WERI-Rb-1 (cell line): ENCODE measurements around the gene FBXO40.

ENCODE experiments used
- DNase-seq: peaks from one replicate; pipeline ENCODE4 v3.0.0-alpha.2; 2020
- H3K27ac ChIP-seq: fragments of 250-450 bp; sonication (Bioruptor Pico); 2 replicates; pipeline ENCODE4 v1.5.1; 2020; ENCODE audit warnings: mild to moderate bottlenecking, moderate library complexity
- H3K27me3 ChIP-seq: fragments of 250-450 bp; sonication (Bioruptor Pico); 2 replicates; pipeline ENCODE4 v1.5.1; 2021; ENCODE audit warnings: mild to moderate bottlenecking, low read depth, moderate library complexity; ENCODE audit not compliant: insufficient read depth, severe bottlenecking
- H3K36me3 ChIP-seq: fragments of 250-450 bp; sonication (Bioruptor Pico); 2 replicates; pipeline ENCODE4 v1.5.1; 2020; ENCODE audit warnings: mild to moderate bottlenecking, moderate library complexity
- H3K4me3 ChIP-seq: 2 replicates; pipeline ENCODE4 v1.5.1; 2011; ENCODE audit warnings: low read depth, mild to moderate bottlenecking, control low read depth, low read length
- H3K9me3 ChIP-seq: fragments of 250-450 bp; sonication (Bioruptor Pico); 2 replicates; pipeline ENCODE4 v1.5.1; 2021; ENCODE audit warnings: mild to moderate bottlenecking, moderate library complexity; ENCODE audit not compliant: severe bottlenecking
- TF ChIP-seq, protein P1 (sequence below): IDR thresholded peaks from 2 replicates; pipeline ENCODE4 v1.5.1; 2011; ENCODE audit warnings: low read depth, mild to moderate bottlenecking, control low read depth, inconsistent platforms, low read length

Gene FBXO40

DNA sequence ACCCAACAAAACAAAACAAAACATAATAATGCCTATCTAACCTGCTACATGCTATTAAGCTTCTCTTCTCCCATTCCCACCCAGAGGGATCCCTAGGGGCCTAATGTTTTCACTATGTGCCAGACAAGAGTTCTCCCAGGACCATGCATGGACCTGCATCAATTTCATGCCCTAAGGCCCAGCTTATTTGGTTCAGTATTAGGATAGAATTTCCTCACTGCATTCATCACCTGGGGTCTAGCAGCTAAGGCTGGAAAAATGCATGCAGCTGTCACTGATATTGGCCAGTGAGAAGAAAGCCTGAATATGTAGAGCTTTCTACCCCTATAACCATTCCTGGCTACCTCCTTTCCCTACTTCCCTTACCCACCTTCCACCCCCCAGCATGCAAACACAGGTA is 69.6 kb downstream of the FBXO40 start:
- no peak overlapping the region for H3K27ac ChIP-seq
- DNase-seq = no peak
- no peaks in the 10 kb centered on the region for H3K27me3 ChIP-seq
- TF ChIP-seq, protein P1, sequence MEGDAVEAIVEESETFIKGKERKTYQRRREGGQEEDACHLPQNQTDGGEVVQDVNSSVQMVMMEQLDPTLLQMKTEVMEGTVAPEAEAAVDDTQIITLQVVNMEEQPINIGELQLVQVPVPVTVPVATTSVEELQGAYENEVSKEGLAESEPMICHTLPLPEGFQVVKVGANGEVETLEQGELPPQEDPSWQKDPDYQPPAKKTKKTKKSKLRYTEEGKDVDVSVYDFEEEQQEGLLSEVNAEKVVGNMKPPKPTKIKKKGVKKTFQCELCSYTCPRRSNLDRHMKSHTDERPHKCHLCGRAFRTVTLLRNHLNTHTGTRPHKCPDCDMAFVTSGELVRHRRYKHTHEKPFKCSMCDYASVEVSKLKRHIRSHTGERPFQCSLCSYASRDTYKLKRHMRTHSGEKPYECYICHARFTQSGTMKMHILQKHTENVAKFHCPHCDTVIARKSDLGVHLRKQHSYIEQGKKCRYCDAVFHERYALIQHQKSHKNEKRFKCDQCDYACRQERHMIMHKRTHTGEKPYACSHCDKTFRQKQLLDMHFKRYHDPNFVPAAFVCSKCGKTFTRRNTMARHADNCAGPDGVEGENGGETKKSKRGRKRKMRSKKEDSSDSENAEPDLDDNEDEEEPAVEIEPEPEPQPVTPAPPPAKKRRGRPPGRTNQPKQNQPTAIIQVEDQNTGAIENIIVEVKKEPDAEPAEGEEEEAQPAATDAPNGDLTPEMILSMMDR = no peak
- peaks cover 46% of the 10 kb centered on the region for H3K36me3 ChIP-seq
- H3K9me3 ChIP-seq = no peaks in the 10 kb centered on the region
- H3K4me3 ChIP-seq = no peak overlapping the region

DNA sequence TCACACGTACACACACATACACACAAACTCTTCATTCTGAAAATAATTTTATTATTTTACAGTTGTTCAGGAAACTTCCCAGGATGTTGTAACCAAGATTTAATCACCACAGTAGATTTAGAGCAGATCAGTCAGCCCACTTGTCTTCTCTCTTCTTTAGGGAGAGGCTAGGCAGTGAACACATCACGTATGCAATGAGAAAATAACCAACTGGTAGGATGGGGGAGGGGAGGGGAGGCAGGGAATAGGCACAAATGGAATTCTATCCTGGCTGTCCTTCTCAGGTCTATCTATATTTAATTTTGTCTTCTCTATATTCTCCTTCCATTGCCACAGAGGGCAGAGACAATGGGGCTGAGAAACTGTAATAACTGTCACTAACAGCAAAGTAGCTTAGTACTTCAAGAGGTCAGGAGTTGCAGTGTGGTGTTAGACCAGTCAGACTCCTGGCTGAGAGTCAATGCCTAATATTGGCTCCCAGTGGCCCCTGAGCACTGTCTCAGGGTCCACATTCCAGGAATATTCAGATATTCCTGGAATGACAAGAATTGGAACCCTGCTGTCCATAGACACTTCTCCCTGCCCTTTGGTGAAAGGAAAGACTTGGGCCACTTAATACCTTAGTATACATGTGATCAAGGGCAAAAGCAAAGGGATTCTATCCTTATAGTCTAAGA is 70.1 kb downstream of the FBXO40 start:
- H3K9me3 ChIP-seq = no peaks in the 10 kb centered on the region
- TF ChIP-seq, protein P1 = no peak
- no peak overlapping the region for H3K27ac ChIP-seq
- no peak overlapping the region for H3K4me3 ChIP-seq
- H3K36me3 ChIP-seq = peaks cover 51% of the 10 kb centered on the region
- H3K27me3 ChIP-seq = no peaks in the 10 kb centered on the region
- DNase-seq = no peak

DNA sequence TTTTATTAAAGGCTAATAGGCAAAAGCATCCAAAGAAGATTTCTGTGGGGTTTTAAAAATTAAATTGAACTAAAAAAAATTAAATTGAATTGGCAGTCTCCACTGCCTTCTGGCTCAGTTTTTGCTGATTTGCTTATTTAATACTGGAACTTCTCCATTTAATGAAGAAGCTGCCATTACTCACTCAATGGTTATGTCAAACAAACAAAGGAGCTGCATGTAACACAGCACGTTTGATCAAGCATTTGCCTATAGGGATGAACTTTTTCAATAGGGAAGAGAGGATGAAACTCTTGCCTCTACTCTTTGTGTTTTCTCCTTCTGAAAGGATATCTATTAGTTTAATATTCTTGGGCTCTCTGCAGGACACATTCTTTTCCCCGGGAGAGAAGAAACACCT is 72.3 kb downstream of the FBXO40 start:
- H3K4me3 ChIP-seq = no peak overlapping the region
- TF ChIP-seq, protein P1 = no peak
- H3K36me3 ChIP-seq = peaks cover 63% of the 10 kb centered on the region

DNA sequence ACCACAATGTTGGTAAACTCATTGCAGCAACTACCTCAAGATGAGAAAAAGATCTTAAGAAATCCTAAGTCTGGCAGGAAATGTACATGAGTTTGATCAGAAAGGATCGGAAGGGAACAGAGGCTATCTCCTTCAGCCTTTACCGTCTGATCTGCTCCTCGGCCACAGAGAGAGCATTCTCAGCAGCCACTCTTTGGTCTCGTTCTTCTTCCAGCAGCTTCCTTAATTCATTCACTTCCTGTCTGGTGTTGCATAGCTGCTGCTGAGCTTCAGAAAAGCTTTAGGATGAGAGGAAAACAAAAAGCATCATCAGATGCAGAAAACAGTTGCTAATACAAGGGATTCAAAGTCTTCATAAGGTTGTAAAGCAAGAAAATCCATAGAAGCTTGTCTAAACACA is 74.2 kb downstream of the FBXO40 start:
- no peak overlapping the region for H3K27ac ChIP-seq
- H3K9me3 ChIP-seq = no peaks in the 10 kb centered on the region
- no peak overlapping the region for H3K4me3 ChIP-seq
- TF ChIP-seq, protein P1 = no peak
- DNase-seq = no peak
- peaks cover 78% of the 10 kb centered on the region for H3K36me3 ChIP-seq
- H3K27me3 ChIP-seq = no peaks in the 10 kb centered on the region

More for the DNA sequence above, 72.3 kb downstream of the FBXO40 start:
- no peak overlapping the region for H3K27ac ChIP-seq
- DNase-seq = no peak
- H3K9me3 ChIP-seq = no peaks in the 10 kb centered on the region
- H3K27me3 ChIP-seq = no peaks in the 10 kb centered on the region

DNA sequence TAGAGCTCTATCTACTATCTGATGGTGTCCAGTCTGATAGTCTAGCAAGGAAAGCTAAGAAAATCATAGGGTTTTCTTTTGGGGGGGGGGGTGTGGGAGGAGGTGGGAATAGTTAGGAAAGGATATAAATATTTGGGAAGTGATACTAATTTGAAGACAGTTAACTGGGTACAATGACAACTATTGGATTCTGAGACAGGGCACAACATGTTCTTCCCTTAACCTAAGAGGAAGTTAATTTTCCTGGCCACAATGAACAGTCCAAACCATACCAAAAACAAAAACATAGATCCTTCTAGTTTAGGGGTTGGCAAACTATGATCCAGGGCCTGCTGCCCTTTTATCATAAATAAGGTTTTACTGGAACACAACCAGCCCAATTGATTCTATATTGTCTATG is 77.5 kb downstream of the FBXO40 start:
- Histone ChIP-seq H3K36me3 (peaks cover 81% of the 10 kb centered on the region), H3K9me3 (no peaks in the 10 kb centered on the region), H3K27ac (no peak overlapping the region), H3K27me3 (no peaks in the 10 kb centered on the region), H3K4me3 (no peak overlapping the region)
- DNase-seq = no peak
- TF ChIP-seq, protein P1 = no peak

DNA sequence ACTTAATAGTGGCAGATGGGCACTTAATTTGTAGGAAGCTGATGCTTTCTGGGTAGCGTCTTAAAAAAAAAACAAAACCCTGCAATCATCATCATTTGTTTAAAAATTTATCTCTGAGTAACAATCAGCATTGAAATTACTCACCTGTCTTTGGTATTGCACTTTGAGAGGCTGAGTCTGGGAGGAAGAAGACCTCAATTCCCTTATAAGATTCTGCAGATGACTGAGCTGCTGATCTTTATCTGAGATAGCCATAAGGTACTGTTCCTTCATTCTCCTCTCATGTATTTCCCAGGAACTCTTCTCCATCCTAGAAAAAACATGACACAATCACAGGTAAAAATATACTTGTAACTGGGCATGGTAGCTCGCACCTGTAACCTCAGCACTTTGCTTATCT is 84.0 kb downstream of the FBXO40 start:
- TF ChIP-seq, protein P1 = no peak
- no peaks in the 10 kb centered on the region for H3K9me3 ChIP-seq
- no peak overlapping the region for H3K27ac ChIP-seq
- DNase-seq = no peak
- H3K4me3 ChIP-seq = no peak overlapping the region
- peaks cover 89% of the 10 kb centered on the region for H3K36me3 ChIP-seq
- H3K27me3 ChIP-seq = no peaks in the 10 kb centered on the region
